NCI-H2029 treated with DMSO at 0.1 percent for 48 hours (cell line): Measurements from ENCODE around the gene ECT2L.
"Not testable (repeated sequence)": the region's sequence is repeated elsewhere in the genome, so short reads cannot be mapped to it uniquely, and the experiment has no call there.

Experiments used
- DNase-seq: peaks from one replicate; lab custom pipeline; 2025; lab: John Stamatoyannopoulos, UW

Gene ECT2L

GRCh38 chr6:138936873-138937272, 141.0 kb downstream of the ECT2L start:
- DNase-seq: not testable (repeated sequence)

DNA sequence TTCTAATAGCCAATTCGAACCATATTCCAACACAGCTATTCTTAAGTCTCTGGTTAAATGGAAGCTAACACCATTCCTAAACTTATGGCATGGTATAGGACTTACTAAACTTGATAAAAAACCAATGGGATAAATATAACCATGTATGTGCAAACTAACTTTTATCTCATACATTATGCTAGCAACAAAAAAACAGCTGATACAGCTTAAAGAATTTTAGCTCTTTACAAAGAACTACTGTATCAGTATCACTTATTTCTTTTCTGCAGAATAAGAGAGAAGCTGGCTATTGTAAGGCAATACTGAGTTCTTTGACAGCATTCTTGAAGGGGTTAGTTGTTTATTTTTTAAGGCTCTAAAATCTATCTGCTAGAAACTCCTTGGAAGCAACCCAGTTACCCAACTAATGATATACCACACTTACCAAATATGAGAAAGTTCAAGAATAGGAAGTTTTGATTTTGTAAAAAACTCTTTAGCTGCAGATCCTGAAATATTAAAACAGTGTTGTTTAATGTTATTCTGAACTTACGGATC, 147.3 kb downstream of the ECT2L start:
- DNase-seq: no peak

DNA sequence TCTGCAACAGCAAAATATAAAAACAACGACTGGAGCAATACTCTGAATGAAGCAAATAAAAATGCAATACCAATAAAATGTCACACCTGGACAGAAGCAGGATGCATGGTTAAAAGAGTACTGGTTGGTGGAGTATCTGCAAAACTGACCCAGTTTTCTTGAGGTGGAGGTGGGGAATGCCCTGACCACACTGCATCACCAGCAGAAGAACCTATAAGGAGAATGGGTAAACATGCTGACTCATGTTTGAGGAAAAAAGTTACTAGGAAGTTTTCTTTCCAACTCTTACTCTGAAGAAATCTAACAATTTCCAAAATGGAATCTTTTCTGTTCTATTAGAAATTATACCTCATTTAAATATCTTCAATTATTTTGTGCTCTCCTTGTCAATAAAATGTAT, 148.5 kb downstream of the ECT2L start:
- no peak for DNase-seq

DNA sequence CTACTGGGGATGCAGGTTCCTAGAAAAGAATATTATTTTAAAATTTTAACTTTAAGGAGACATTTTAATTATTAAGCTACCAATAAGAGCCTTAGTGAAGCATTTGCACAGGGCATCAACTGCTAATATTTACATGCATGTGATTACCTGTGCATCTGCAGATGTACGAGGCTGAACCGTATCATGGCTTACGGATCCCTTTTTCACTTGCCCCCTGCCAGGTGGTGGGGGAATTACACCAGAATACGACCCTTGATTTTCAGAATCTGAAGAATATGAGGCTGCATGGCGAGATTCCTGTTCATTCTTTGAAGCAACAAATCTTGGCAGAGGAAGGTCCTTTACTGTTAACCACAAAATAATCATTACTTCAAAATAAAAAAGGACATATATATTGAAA, 149.5 kb downstream of the ECT2L start:
- no peak for DNase-seq

DNA sequence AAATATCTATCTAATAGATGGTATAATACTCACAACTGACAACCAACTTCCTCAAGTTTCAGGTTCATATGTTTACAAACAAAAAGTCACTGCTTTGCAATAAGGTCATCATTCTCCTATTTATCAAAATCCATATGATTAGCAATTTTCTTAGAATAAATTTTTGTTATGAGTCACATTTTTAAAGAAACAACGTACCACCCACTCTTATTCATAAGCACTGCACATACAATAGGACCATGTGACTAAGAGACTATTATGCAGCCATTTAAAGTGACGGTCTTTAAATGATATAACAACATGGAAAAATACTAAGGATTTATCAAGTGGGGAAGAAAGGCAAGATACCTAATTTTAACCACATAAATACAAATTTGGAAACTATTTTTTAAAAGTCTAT, 152.1 kb downstream of the ECT2L start:
- DNase-seq: no peak

GRCh38 chr6:138948546-138949179, 152.8 kb downstream of the ECT2L start:
- DNase-seq: no peak

DNA sequence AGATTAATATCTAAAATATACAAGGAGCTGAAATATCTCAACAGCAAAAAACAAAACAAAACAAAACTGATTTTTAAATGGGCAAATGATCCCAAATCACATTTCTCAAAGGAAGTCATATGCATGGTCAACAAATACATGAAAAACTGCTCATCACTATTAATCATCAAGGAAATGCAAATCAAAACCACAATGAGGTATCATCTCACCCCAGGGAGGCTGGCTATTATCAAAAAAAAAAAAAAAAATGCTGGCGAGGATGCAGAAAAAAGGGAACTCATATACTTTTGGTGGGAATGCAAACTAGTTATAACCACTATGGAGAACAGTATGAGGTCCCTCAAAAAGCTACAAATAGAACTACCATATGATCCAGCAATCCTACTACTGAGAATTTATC, 157.6 kb downstream of the ECT2L start:
- no peak for DNase-seq
